ENCODE results near the gene CD19. TPM values are rescaled to one million over a fixed set of nuclear protein-coding genes. Genes with fewer than 3 reads are reported as not detected.
"Not testable (repeated sequence)": the region's sequence is repeated elsewhere in the genome, so short reads cannot be mapped to it uniquely, and the experiment has no call there.

CD19 gene
- polyA plus RNA-seq, 4 donors: 1.3 to 5.3 (median 3.7) TPM

- not testable (repeated sequence) for DNase-seq (ENCODE audit: low read depth in 4 of 4, low spot score in 3 of 4)
These were observed 48.6 kb downstream of the CD19 start for GRCh38 chr16:28980330-28980729.

- DNase-seq (ENCODE audit: low read depth in 4 of 4, low spot score in 3 of 4): no peak
These were observed 49.2 kb downstream of the CD19 start for GRCh38 chr16:28980929-28981328.

DNA sequence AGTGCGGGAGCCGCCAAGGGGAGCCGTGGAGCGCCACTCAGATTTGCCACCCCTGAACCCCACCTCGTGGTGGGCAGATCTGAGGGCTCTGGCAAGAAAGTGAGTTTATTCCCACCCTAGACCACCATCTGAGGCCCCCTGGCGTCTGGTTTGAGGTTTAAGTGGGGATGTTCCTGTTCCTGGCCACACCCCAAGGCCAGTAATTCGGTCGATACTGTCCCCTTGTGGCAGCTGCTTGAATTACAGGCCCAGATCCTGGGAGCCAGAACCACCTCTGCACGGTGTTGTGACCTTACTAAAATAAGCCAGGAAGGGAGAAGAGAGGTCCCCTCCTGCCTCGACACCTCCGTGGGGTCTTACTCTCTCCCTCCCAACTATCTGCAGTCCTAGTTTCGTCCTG, 49.7 kb downstream of the CD19 start:
- DNase-seq (ENCODE audit: low read depth in 4 of 4, low spot score in 3 of 4): no peak

GRCh38 chr16:28982418-28982817, 50.6 kb downstream of the CD19 start:
- no peak for DNase-seq (ENCODE audit: low read depth in 4 of 4, low spot score in 3 of 4)

- no peak for DNase-seq (ENCODE audit: low read depth in 4 of 4, low spot score in 3 of 4)
These were observed 51.2 kb downstream of the CD19 start for GRCh38 chr16:28982949-28983348.

DNA sequence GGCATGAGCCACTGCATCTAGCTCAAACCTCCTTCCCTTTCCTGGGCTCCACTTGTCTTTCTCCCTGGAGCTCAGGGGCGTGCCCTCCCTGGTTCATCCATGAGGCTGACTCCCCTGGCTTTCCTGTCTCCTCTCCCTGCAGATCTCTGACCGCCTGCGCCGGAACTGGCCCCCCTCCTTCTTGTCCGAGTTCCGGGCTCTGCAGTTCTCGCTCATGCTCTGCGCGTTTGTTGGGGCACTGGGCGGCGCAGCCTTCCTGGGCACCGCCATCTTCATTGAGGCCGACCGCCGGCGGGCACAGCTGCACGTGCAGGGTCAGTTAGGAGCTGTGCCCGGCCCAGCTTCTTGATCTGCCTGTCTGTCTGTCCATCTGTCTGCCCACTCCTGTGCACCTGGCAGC, 51.9 kb downstream of the CD19 start:
- no peak for DNase-seq (ENCODE audit: low read depth in 4 of 4, low spot score in 3 of 4)

- DNase-seq (ENCODE audit: low read depth in 4 of 4, low spot score in 3 of 4): no peak
These were observed 52.3 kb downstream of the CD19 start for GRCh38 chr16:28984091-28984490.

- DNase-seq (ENCODE audit: low read depth in 4 of 4, low spot score in 3 of 4): no peak
These were observed 52.9 kb downstream of the CD19 start, which contains the start of gene LAT for GRCh38 chr16:28984619-28985135. LAT (plus strand) TSS chr16:28985052; CDS start chr16:28985418, 366 bp downstream.

- DNase-seq (ENCODE audit: low read depth in 4 of 4, low spot score in 3 of 4): no peak
These were observed 53.7 kb downstream of the CD19 start for GRCh38 chr16:28985211-28986041.

DNA sequence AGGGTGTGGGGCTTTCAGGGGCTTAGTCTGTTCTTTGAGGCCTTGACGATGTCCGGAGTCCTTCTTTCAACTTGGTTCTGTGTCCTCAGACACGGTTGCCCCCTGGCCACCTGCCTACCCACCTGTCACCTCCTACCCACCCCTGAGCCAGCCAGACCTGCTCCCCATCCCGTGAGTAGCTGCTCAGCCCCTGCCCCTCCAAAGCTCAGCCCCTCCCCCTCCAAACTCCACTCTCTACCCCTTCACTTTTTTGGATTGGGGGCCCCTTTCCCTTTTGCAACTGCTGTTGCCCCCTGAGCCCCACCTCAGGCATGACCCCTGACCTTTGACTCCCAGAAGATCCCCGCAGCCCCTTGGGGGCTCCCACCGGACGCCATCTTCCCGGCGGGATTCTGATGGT, 54.3 kb downstream of the CD19 start:
- DNase-seq (ENCODE audit: low read depth in 4 of 4, low spot score in 3 of 4): no peak

DNA sequence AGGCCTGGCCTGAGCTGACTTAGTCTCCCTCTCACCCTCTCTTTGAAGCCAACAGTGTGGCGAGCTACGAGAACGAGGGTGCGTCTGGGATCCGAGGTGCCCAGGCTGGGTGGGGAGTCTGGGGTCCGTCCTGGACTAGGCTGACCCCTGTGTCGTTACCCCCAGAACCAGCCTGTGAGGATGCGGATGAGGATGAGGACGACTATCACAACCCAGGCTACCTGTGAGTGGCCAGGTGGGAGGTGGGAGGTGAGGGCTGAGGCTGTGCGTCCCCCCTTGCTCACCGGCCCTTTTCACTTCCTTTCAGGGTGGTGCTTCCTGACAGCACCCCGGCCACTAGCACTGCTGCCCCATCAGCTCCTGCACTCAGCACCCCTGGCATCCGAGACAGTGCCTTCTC, 54.7 kb downstream of the CD19 start:
- no peak for DNase-seq (ENCODE audit: low read depth in 4 of 4, low spot score in 3 of 4)

DNA sequence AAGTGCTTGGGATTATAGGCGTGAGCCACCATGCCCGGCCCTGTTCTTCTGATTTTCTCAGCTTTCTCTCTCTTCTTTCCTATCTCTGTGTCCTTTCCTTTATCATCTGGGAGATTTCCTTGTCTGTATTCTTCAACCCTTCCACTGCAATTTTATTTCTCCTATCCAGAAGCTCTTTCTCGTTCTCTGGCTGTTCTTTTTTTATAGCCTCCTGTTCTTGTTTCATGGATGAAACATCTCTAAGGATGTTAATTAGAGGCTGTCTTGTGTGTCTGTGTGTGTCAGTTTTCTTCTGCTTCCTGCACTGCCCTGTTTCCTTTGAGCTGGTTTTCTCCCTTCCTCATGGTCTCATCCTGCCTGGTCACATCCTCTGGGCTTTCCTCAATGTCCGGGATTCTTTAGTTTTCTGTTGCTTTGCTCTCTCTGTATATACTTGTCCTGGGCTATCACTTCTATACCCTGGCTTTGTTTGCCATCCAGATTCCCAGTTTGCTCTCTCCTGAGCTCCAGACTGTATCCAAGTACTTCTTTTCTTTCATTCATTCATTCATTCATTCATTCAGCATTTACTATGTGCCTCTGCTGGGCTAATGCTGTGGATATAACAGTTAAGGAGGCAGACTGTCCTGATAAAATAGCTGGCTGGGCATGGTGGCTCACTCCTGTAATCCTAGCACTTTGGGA, 55.5 kb downstream of the CD19 start:
- no peak for DNase-seq (ENCODE audit: low read depth in 4 of 4, low spot score in 3 of 4)

Other genes with a start within 250 kb of the CD19 start
- 100 to 1,000 TPM; 373 to 630 (median 499) TPM for gene EIF3C, start 220.5 kb upstream of the CD19 start, polyA plus RNA-seq (ENCODE audit: insufficient read length in 4 of 4)
- 1 to 10 TPM in 3 of 4 donors, under 1 TPM in 1; 0.70 to 3.8 (median 1.9) TPM for gene NPIPB9, start 180.2 kb upstream of the CD19 start, polyA plus RNA-seq (ENCODE audit: insufficient read length in 4 of 4)
- gene ATXN2L, start 109.0 kb upstream of the CD19 start, polyA plus RNA-seq (ENCODE audit: insufficient read length in 4 of 4): 100 to 1,000 TPM in 2 of 4 donors, 10 to 100 TPM in 2; 88.4 to 148 (median 100) TPM
- 100 to 1,000 TPM; 113 to 227 (median 198) TPM for gene TUFM, start 85.6 kb upstream of the CD19 start, polyA plus RNA-seq (ENCODE audit: insufficient read length in 4 of 4)
- gene SH2B1, start 68.1 kb upstream of the CD19 start, polyA plus RNA-seq (ENCODE audit: insufficient read length in 4 of 4): 10 to 100 TPM; 58.4 to 92.1 (median 62.9) TPM
- 1 to 10 TPM; 2.5 to 6.4 (median 3.3) TPM for gene ATP2A1, start 53.5 kb upstream of the CD19 start, polyA plus RNA-seq (ENCODE audit: insufficient read length in 4 of 4)
- 10 to 100 TPM; 15.7 to 34.4 (median 17.6) TPM for gene RABEP2, start 6.7 kb upstream of the CD19 start, polyA plus RNA-seq (ENCODE audit: insufficient read length in 4 of 4)
- 10 to 100 TPM; 27.5 to 65.1 (median 40.5) TPM for gene NFATC2IP, start 19.0 kb downstream of the CD19 start, polyA plus RNA-seq (ENCODE audit: insufficient read length in 4 of 4)
- 10 to 100 TPM; 27.3 to 57.9 (median 37.7) TPM for gene SPNS1, start 42.8 kb downstream of the CD19 start, polyA plus RNA-seq (ENCODE audit: insufficient read length in 4 of 4)
- 1 to 10 TPM; 4.7 to 9.9 (median 5.9) TPM for gene LAT, start 53.1 kb downstream of the CD19 start, polyA plus RNA-seq (ENCODE audit: insufficient read length in 4 of 4)

All from left renal pelvis (tissue), 4 donors.